ENCODE results near the gene VWA8.

Gene VWA8

GRCh38 chr13:41568972-41569351, 391.9 kb downstream of the VWA8 start:
- no peak for DNase-seq (ENCODE audit: low read depth)
- H3K4me3 ChIP-seq (ENCODE audit: low read depth, low read length), result no peak overlapping the region
- no peak for TF ChIP-seq CTCF (IDR thresholded peaks at IDR 0.05; ENCODE audit: control insufficient read depth, extremely low read depth, insufficient read depth)

- no peak for TF ChIP-seq CTCF (IDR thresholded peaks at IDR 0.05; ENCODE audit: control insufficient read depth, extremely low read depth, insufficient read depth)
- DNase-seq (ENCODE audit: low read depth), result no peak
Measured at GRCh38 chr13:41568143-41568971, 392.6 kb downstream of the VWA8 start.

GRCh38 chr13:41567363-41567762, 393.5 kb downstream of the VWA8 start:
- no peak for DNase-seq (ENCODE audit: low read depth)
- no peak for TF ChIP-seq CTCF (IDR thresholded peaks at IDR 0.05; ENCODE audit: control insufficient read depth, extremely low read depth, insufficient read depth)
- no peak overlapping the region for H3K4me3 ChIP-seq (ENCODE audit: low read depth, low read length)

More at GRCh38 chr13:41568143-41568971, 392.6 kb downstream of the VWA8 start:
- no peak overlapping the region for H3K4me3 ChIP-seq (ENCODE audit: low read depth, low read length)

- DNase-seq (ENCODE audit: low read depth), result no peak
- no peak overlapping the region for H3K4me3 ChIP-seq (ENCODE audit: low read depth, low read length)
- no peak for TF ChIP-seq CTCF (IDR thresholded peaks at IDR 0.05; ENCODE audit: control insufficient read depth, extremely low read depth, insufficient read depth)
Measured at GRCh38 chr13:41565846-41566245, 395.1 kb downstream of the VWA8 start.

GRCh38 chr13:41565216-41565615, 395.7 kb downstream of the VWA8 start:
- DNase-seq (ENCODE audit: low read depth), result no peak
- H3K4me3 ChIP-seq (ENCODE audit: low read depth, low read length), result no peak overlapping the region
- no peak for TF ChIP-seq CTCF (IDR thresholded peaks at IDR 0.05; ENCODE audit: control insufficient read depth, extremely low read depth, insufficient read depth)

- H3K4me3 ChIP-seq (ENCODE audit: low read depth, low read length), result no peak overlapping the region
- no peak for DNase-seq (ENCODE audit: low read depth)
- no peak for TF ChIP-seq CTCF (IDR thresholded peaks at IDR 0.05; ENCODE audit: control insufficient read depth, extremely low read depth, insufficient read depth)
Measured at GRCh38 chr13:41563984-41564365, 396.9 kb downstream of the VWA8 start.

Measured in LNCaP clone FGC (cell line).